Skeletal muscle tissue (tissue), 4 donors: Measurements from ENCODE around the gene CD19. TPM values are rescaled to one million over a fixed set of nuclear protein-coding genes. Genes with fewer than 3 reads are reported as not detected.
"Not testable (repeated sequence)": the region's sequence is repeated elsewhere in the genome, so short reads cannot be mapped to it uniquely, and the experiment has no call there.

Experiments
- H3K27ac ChIP-seq: one replicate; pipeline ENCODE4 v1.7.0; 2013; ENCODE audit warnings: mild to moderate bottlenecking, low read depth, low read length, inconsistent platforms
- H3K27me3 ChIP-seq, 3 donors: one replicate each; pipeline ENCODE4 v1.7.0; 2013; ENCODE audit warnings: low read length in 3 of 3; ENCODE audit not compliant: control insufficient read depth in 3 of 3, insufficient read depth in 3 of 3
- H3K36me3 ChIP-seq, 3 donors: one replicate each; pipeline ENCODE4 v1.7.0; 2013; ENCODE audit warnings: low read length in 3 of 3; ENCODE audit not compliant: control insufficient read depth in 3 of 3, insufficient read depth in 3 of 3
- H3K4me1 ChIP-seq, 3 donors: one replicate each; pipeline ENCODE4 v1.7.0; 2013; ENCODE audit warnings: low read length in 3 of 3, mild to moderate bottlenecking in 3 of 3; ENCODE audit not compliant: control insufficient read depth in 3 of 3, insufficient read depth in 3 of 3
- H3K4me3 ChIP-seq, 3 donors: one replicate each; pipeline ENCODE4 v1.7.0; 2013; ENCODE audit warnings: low read length in 3 of 3
- H3K9ac ChIP-seq, 3 donors: one replicate each; pipeline ENCODE4 v1.7.0; 2013; ENCODE audit warnings: low read length in 3 of 3, mild to moderate bottlenecking in 3 of 3, moderate library complexity in 2 of 3, low read depth in 1 of 3
- H3K9me3 ChIP-seq, 3 donors: one replicate each; pipeline ENCODE4 v1.7.0; 2013; ENCODE audit warnings: low read length in 3 of 3; ENCODE audit not compliant: control insufficient read depth in 3 of 3
- total RNA-seq: library from RNA; depleted of rRNA; stranded (reverse); fragments of >200 nt; gene quantifications from one replicate; pipeline ENCODE4 v1.2.3, GENCODE V29; 2014
- donor health status: Osteomylitis.

The CD19 gene
- total RNA-seq, 1 donor from 2014 or later = 2.1 TPM

- Histone ChIP-seq H3K9me3 (no peaks in the 10 kb centered on the region), H3K9ac (peak within 1 kb of the TSS; percentile 87 to 97 (median 97))
Measured at GRCh38 chr16:28974437-28975157, 42.8 kb downstream of the CD19 start, which contains the start of gene SPNS1. SPNS1 (plus strand) TSS chr16:28974778; CDS start chr16:28975152, 374 bp downstream.

GRCh38 chr16:28975158-28975599 is 43.4 kb downstream of the CD19 start:
- no peaks in the 10 kb centered on the region for H3K9me3 ChIP-seq
- H3K4me1 ChIP-seq = peaks cover 17 to 22% (median 21%) of the 10 kb centered on the region in 3 donors
- H3K4me3 ChIP-seq = peak overlapping the region; percentile 96 to 99 (median 98)
- H3K27me3 ChIP-seq = no peaks in the 10 kb centered on the region
- peak overlapping the region; percentile 73 for H3K27ac ChIP-seq
- H3K9ac ChIP-seq = peak overlapping the region; percentile 87 to 97 (median 97)
- H3K36me3 ChIP-seq = peaks cover 16 to 25% (median 21%) of the 10 kb centered on the region in 3 donors

More at GRCh38 chr16:28974437-28975157, 42.8 kb downstream of the CD19 start, which contains the start of gene SPNS1:
- Histone ChIP-seq H3K27me3 (no peaks in the 10 kb centered on the region), H3K27ac (peak within 1 kb of the TSS; percentile 73), H3K4me1 (peaks cover 17 to 22% (median 21%) of the 10 kb centered on the region in 3 donors), H3K36me3 (peaks cover 15 to 25% (median 21%) of the 10 kb centered on the region in 3 donors), H3K4me3 (peak within 1 kb of the TSS; percentile 96 to 99 (median 98))

- H3K9me3 ChIP-seq = no peaks in the 10 kb centered on the region
- peaks cover 17 to 22% (median 21%) of the 10 kb centered on the region in 3 donors for H3K4me1 ChIP-seq
- peaks cover 41 to 46% (median 44%) of the 10 kb centered on the region in 3 donors for H3K36me3 ChIP-seq
- no peak overlapping the region for H3K9ac ChIP-seq
- no peak overlapping the region for H3K4me3 ChIP-seq
- no peak overlapping the region for H3K27ac ChIP-seq
- H3K27me3 ChIP-seq = no peaks in the 10 kb centered on the region
Measured at GRCh38 chr16:28977703-28978662, 46.2 kb downstream of the CD19 start.

- peaks cover 6 to 11% (median 11%) of the 10 kb centered on the region in 3 donors for H3K4me1 ChIP-seq
- not testable (repeated sequence) for H3K27me3 ChIP-seq, H3K4me3 ChIP-seq, H3K27ac ChIP-seq, H3K9me3 ChIP-seq, H3K9ac ChIP-seq
- H3K36me3 ChIP-seq = peaks cover 53 to 65% (median 59%) of the 10 kb centered on the region in 3 donors
Measured at GRCh38 chr16:28980330-28980729, 48.6 kb downstream of the CD19 start.

- no peaks in the 10 kb centered on the region for H3K27me3 ChIP-seq
- H3K36me3 ChIP-seq = peaks cover 59 to 67% (median 62%) of the 10 kb centered on the region in 3 donors
- H3K9ac ChIP-seq = no peak overlapping the region
- H3K4me1 ChIP-seq = peaks cover 0 to 5% (median 5%) of the 10 kb centered on the region in 3 donors
- no peaks in the 10 kb centered on the region for H3K9me3 ChIP-seq
- H3K27ac ChIP-seq = no peak overlapping the region
- H3K4me3 ChIP-seq = no peak overlapping the region
Measured at GRCh38 chr16:28980929-28981328, 49.2 kb downstream of the CD19 start.

- Histone ChIP-seq H3K27ac (no peak overlapping the region), H3K36me3 (peaks cover 63 to 68% (median 64%) of the 10 kb centered on the region in 3 donors), H3K4me1 (peaks cover 0 to 4% (median 0%) of the 10 kb centered on the region in 3 donors), H3K4me3 (no peak overlapping the region), H3K9me3 (no peaks in the 10 kb centered on the region), H3K27me3 (no peaks in the 10 kb centered on the region), H3K9ac (no peak overlapping the region)
Measured at GRCh38 chr16:28981517-28981916, 49.7 kb downstream of the CD19 start.

- Histone ChIP-seq H3K9me3 (peaks cover 0 to 3% (median 0%) of the 10 kb centered on the region in 3 donors), H3K9ac (no peak overlapping the region), H3K4me3 (no peak overlapping the region), H3K27me3 (no peaks in the 10 kb centered on the region), H3K4me1 (no peaks in the 10 kb centered on the region), H3K36me3 (peaks cover 69 to 70% (median 69%) of the 10 kb centered on the region in 3 donors), H3K27ac (no peak overlapping the region)
Measured at GRCh38 chr16:28982418-28982817, 50.6 kb downstream of the CD19 start.

GRCh38 chr16:28982949-28983348 is 51.2 kb downstream of the CD19 start:
- H3K27ac ChIP-seq = no peak overlapping the region
- no peak overlapping the region for H3K9ac ChIP-seq
- peaks cover 0 to 3% (median 0%) of the 10 kb centered on the region in 3 donors for H3K9me3 ChIP-seq
- peaks cover 65 to 68% (median 66%) of the 10 kb centered on the region in 3 donors for H3K36me3 ChIP-seq
- H3K27me3 ChIP-seq = no peaks in the 10 kb centered on the region
- no peaks in the 10 kb centered on the region for H3K4me1 ChIP-seq
- no peak overlapping the region for H3K4me3 ChIP-seq

- Histone ChIP-seq H3K4me1 (no peaks in the 10 kb centered on the region), H3K9me3 (peaks cover 0 to 3% (median 0%) of the 10 kb centered on the region in 3 donors), H3K27ac (no peak overlapping the region), H3K4me3 (no peak overlapping the region), H3K27me3 (no peaks in the 10 kb centered on the region), H3K9ac (no peak overlapping the region), H3K36me3 (peaks cover 58 to 63% (median 62%) of the 10 kb centered on the region in 3 donors)
Measured at GRCh38 chr16:28983644-28984043, 51.9 kb downstream of the CD19 start.
